Esophagus (tissue), 2 donors: ENCODE results near the gene ANKRD42. TPM values are rescaled to one million over a fixed set of nuclear protein-coding genes. Genes with fewer than 3 reads are reported as not detected.

Source experiments
- polyA plus RNA-seq, 2 donors: library from polyadenylated mRNA; stranded (reverse); fragments of 200-250 nt; gene quantifications; one replicate each; pipeline ENCODE4 v1.2.3, GENCODE V29; 2013
- donor health status: healthy with polysubstance abuse.
- donor health status: Bipolar disorder and iron deficiency.

Gene ANKRD42
- polyA plus RNA-seq, 2 donors = 2.2 to 3.1 TPM

Other genes with a start within 250 kb of the ANKRD42 start
- 1 to 10 TPM in 1 of 2 donors, under 1 TPM in 1; 0.90 to 1.8 TPM for gene RAB30, start 121.8 kb upstream of the ANKRD42 start, polyA plus RNA-seq
- gene PCF11, start 36.6 kb upstream of the ANKRD42 start, polyA plus RNA-seq = 10 to 100 TPM; 24.7 to 38.7 TPM
- gene CCDC90B, start 92.7 kb downstream of the ANKRD42 start, polyA plus RNA-seq = 10 to 100 TPM; 27.3 to 38.4 TPM